ENCODE data around the gene VKORC1L1.

VKORC1L1 gene

DNA sequence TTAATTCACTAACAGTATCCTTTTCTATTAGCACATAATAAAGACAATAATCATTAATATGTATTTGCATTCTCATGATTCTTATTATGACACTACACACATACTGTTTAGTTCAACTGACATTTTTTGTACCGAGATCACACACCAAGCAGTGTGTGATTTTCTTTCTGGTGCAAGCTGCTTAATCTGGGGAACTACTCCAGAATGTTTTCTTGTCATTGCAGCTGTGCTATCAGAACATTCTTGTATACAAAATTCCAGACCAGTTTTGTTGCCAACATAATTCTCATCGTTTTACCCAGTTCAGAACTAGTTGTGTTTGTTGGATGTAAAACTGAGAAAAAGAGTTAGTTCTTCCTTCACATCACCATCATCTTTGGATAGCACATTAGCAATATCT, 37.4 kb downstream of the VKORC1L1 start:
- H3K4me3 ChIP-seq (ENCODE audit: low read depth, low read length): no peak overlapping the region
- H3K9me3 ChIP-seq (ENCODE audit: control insufficient read depth, insufficient read depth, low read depth, low read length): no peaks in the 10 kb centered on the region
- no peak overlapping the region for H3K27ac ChIP-seq (ENCODE audit: low read depth, low read length)
- no peaks in the 10 kb centered on the region for H3K36me3 ChIP-seq (ENCODE audit: control insufficient read depth, insufficient read depth, low read length)
- no peak overlapping the region for H3K9ac ChIP-seq (ENCODE audit: low read length)
- peaks cover 17% of the 10 kb centered on the region for H3K4me1 ChIP-seq (ENCODE audit: control insufficient read depth, insufficient read depth, low read length)
- H3K27me3 ChIP-seq (ENCODE audit: control insufficient read depth, insufficient read depth, low read length): no peaks in the 10 kb centered on the region

DNA sequence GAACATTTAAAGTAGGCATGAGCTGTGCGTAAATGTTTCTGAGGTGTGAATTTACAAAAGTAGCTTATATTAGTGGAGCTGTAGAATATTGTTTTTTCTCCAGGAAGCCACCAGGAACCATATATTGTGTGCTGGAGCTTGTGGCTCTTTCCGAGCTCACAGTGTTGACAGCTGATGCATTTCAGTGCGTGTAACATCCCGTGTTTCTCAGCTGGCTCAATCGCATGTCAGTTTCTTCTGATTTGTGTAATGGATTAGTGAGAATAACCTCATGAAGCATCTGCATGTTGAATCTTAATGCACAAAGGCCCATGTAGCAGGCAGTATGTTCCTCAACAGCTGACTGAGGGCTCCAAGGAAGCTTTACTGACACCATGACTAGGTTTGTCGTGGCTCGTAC, 39.4 kb downstream of the VKORC1L1 start:
- Histone ChIP-seq H3K27ac (ENCODE audit: low read depth, low read length) (no peak overlapping the region), H3K9ac (ENCODE audit: low read length) (no peak overlapping the region), H3K36me3 (ENCODE audit: control insufficient read depth, insufficient read depth, low read length) (no peaks in the 10 kb centered on the region), H3K4me3 (ENCODE audit: low read depth, low read length) (no peak overlapping the region), H3K9me3 (ENCODE audit: control insufficient read depth, insufficient read depth, low read depth, low read length) (no peaks in the 10 kb centered on the region), H3K27me3 (ENCODE audit: control insufficient read depth, insufficient read depth, low read length) (no peaks in the 10 kb centered on the region), H3K4me1 (ENCODE audit: control insufficient read depth, insufficient read depth, low read length) (peaks cover 11% of the 10 kb centered on the region)

DNA sequence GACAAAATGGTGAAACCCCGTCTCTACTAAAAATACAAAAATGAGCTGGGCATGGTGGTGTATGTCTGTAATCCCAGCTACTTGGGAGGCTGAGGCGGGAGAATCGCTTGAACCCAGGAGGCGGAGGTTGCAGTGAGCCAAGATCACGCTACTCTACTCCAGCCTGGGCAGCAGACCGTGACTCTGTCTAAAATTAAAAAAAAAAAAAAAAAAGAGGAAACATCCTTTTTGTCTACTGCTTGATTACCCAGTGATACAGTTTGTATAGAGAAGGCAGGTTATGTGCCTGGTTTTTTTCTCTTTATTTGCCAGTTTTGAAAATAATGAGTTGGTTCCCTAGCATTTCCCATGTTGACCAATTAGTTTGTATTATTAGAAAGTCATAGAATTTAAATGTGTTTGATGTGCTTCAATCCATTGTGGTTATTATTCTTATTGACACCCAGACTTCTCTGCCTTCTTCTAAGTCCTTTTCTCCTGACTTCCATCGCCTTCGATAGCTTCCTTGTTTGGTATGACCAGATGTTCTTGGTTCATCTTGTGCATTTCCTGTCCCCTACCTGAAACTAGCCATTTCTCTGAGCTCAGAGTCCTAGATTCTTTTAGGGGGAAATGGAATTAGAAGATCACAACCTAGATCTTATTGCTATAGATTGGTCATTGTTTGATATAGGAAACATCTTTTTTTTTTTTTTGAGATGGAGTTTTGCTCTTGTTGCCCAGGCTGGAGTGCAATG, 43.2 kb downstream of the VKORC1L1 start:
- no peak overlapping the region for H3K27ac ChIP-seq (ENCODE audit: low read depth, low read length)
- H3K4me1 ChIP-seq (ENCODE audit: control insufficient read depth, insufficient read depth, low read length): no peaks in the 10 kb centered on the region
- no peaks in the 10 kb centered on the region for H3K9me3 ChIP-seq (ENCODE audit: control insufficient read depth, insufficient read depth, low read depth, low read length)
- no peak overlapping the region for H3K9ac ChIP-seq (ENCODE audit: low read length)
- H3K4me3 ChIP-seq (ENCODE audit: low read depth, low read length): no peak overlapping the region
- no peaks in the 10 kb centered on the region for H3K27me3 ChIP-seq (ENCODE audit: control insufficient read depth, insufficient read depth, low read length)
- H3K36me3 ChIP-seq (ENCODE audit: control insufficient read depth, insufficient read depth, low read length): no peaks in the 10 kb centered on the region

DNA sequence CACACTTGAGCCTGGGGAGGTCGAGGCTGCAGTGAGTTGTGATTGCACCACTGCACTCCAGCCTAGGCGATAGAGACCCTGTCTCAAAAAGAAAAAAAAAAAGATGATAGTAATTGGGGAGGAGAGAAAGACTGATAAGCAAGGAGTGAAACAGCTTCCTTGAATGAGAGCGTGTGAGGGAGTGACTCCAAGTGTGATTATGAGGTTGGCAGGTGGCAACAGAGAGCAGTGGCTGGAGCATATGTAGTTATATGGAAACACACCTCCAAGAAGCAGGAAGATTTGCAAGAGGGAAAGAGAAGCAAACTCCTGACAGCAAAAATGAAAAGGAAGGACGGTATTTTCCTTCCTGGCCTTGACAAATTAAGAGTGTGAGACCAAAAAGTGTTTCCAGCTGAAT, 50.4 kb downstream of the VKORC1L1 start:
- Histone ChIP-seq H3K27ac (ENCODE audit: low read depth, low read length) (no peak overlapping the region), H3K4me3 (ENCODE audit: low read depth, low read length) (no peak overlapping the region), H3K4me1 (ENCODE audit: control insufficient read depth, insufficient read depth, low read length) (0 out of 2 replicates have a peak, but pooled peaks cover 3% of the 10 kb centered on the region), H3K9ac (ENCODE audit: low read length) (no peak overlapping the region), H3K27me3 (ENCODE audit: control insufficient read depth, insufficient read depth, low read length) (no peaks in the 10 kb centered on the region), H3K36me3 (ENCODE audit: control insufficient read depth, insufficient read depth, low read length) (no peaks in the 10 kb centered on the region), H3K9me3 (ENCODE audit: control insufficient read depth, insufficient read depth, low read depth, low read length) (no peaks in the 10 kb centered on the region)

DNA sequence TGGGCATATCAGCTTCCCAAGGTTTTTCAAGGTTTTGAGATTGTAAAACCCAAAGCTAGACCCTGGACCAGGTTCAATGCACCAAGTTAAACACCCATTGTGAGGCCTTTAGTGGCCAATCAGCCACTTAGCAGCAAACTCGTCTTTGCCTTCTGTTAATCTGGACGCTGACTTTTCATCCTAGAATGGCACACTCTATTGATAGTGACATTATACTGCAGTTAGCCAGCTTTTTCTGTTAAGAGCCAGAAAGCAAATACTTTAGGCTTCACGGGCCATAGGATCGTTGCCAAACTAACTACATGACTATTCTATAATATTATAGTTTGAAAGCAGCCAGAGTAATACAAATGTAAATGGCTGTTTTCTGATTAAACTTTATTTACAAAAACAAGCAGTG, 51.3 kb downstream of the VKORC1L1 start:
- Histone ChIP-seq H3K9ac (ENCODE audit: low read length) (no peak overlapping the region), H3K9me3 (ENCODE audit: control insufficient read depth, insufficient read depth, low read depth, low read length) (no peaks in the 10 kb centered on the region), H3K27ac (ENCODE audit: low read depth, low read length) (no peak overlapping the region), H3K27me3 (ENCODE audit: control insufficient read depth, insufficient read depth, low read length) (no peaks in the 10 kb centered on the region), H3K4me1 (ENCODE audit: control insufficient read depth, insufficient read depth, low read length) (0 out of 2 replicates have a peak, but pooled peaks cover 3% of the 10 kb centered on the region), H3K36me3 (ENCODE audit: control insufficient read depth, insufficient read depth, low read length) (no peaks in the 10 kb centered on the region), H3K4me3 (ENCODE audit: low read depth, low read length) (no peak overlapping the region)

DNA sequence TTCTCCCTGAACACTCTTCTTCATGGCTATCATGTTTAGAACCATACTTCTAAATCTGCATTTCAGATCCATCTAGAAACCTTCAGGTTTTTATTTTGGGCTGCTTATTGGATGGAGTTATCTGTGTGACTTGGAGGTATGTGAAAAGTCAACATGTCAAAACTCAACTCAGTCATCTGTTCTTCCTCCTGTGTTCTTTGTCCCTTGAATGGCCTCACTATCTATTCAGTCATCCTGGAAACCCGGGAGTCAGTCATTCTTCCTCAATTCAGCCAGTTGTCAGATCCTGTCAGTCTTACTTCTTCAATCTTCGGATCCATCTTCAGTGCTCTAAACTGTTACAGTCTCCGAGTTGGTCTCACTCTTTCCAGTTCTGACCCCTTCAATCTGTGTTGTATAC, 52.2 kb downstream of the VKORC1L1 start:
- Histone ChIP-seq H3K27ac (ENCODE audit: low read depth, low read length) (no peak overlapping the region), H3K4me1 (ENCODE audit: control insufficient read depth, insufficient read depth, low read length) (peaks cover 4% of the 10 kb centered on the region; the same call in 1 of the 2 replicates), H3K9ac (ENCODE audit: low read length) (no peak overlapping the region), H3K27me3 (ENCODE audit: control insufficient read depth, insufficient read depth, low read length) (no peaks in the 10 kb centered on the region), H3K9me3 (ENCODE audit: control insufficient read depth, insufficient read depth, low read depth, low read length) (no peaks in the 10 kb centered on the region), H3K36me3 (ENCODE audit: control insufficient read depth, insufficient read depth, low read length) (no peaks in the 10 kb centered on the region), H3K4me3 (ENCODE audit: low read depth, low read length) (no peak overlapping the region)

DNA sequence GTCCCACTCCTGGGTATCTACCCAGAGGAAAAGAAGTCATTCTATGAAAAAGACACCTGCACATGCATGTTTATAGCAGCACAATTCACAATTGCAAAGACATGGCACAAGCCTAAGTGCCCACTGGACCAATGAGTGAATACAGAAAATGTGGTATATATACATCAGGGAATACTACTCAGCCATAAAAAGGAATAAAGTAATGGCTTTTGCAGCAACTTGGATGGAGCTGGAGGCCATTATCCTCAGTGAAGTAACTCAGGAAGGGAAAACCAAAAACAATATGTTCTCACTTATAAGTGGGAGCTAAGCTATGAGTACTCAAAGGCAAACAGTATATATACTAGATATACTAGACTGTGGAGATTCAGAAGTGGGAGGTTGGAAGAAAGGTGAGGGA, 53.7 kb downstream of the VKORC1L1 start:
- Histone ChIP-seq H3K4me1 (ENCODE audit: control insufficient read depth, insufficient read depth, low read length) (peaks cover 7% of the 10 kb centered on the region; the same call in 1 of the 2 replicates), H3K4me3 (ENCODE audit: low read depth, low read length) (no peak overlapping the region), H3K27ac (ENCODE audit: low read depth, low read length) (no peak overlapping the region), H3K9ac (ENCODE audit: low read length) (no peak overlapping the region), H3K27me3 (ENCODE audit: control insufficient read depth, insufficient read depth, low read length) (no peaks in the 10 kb centered on the region), H3K9me3 (ENCODE audit: control insufficient read depth, insufficient read depth, low read depth, low read length) (no peaks in the 10 kb centered on the region), H3K36me3 (ENCODE audit: control insufficient read depth, insufficient read depth, low read length) (no peaks in the 10 kb centered on the region)

DNA sequence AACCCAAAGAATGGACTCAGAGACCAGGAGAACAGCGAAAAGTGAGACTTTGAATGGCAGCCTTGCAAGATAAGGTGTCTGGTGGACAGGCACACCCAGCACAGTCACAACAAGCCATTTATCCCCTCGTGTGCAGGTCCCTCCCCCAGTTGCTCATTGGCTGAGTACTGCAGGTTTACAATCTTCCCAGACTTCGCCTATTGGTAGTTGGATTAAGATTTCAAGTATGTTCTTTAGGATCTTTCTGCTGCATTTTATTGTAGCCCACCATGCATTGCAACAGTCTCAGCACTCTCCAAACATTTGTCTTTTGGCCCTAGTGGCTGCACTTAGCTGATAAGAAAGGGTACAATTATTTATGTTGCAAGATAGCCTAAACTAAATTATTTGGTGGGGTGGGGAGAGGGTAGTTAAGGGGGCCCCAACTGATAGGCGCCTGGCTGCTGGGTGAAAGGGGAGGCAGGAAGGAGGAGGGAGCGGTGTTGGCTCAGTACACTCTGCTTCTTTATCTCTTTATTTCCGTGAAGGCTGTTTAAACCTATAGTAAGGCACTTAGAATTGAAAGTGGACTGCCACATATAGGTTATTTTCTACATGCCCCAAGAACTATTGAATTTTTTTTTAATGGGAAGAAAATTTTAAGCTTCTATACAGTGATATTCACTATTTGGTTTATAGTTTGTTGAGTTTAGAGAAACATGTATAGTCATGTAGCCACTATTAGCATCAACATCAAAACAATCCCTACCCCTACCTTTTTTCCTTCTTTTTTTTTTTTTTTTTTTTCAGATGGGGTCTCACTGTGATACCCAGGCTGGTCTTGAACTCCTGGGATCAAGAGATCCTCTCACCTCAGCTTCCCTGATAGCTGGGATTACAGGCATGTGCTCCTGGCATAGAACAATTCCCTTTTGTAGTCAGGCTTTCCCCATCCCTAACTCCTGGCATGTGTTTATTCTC, 54.9 kb downstream of the VKORC1L1 start:
- H3K27ac ChIP-seq (ENCODE audit: low read depth, low read length): no peak overlapping the region
- H3K27me3 ChIP-seq (ENCODE audit: control insufficient read depth, insufficient read depth, low read length): no peaks in the 10 kb centered on the region
- no peaks in the 10 kb centered on the region for H3K36me3 ChIP-seq (ENCODE audit: control insufficient read depth, insufficient read depth, low read length)
- no peak overlapping the region for H3K4me3 ChIP-seq (ENCODE audit: low read depth, low read length)
- H3K9me3 ChIP-seq (ENCODE audit: control insufficient read depth, insufficient read depth, low read depth, low read length): no peaks in the 10 kb centered on the region
- H3K9ac ChIP-seq (ENCODE audit: low read length): no peak overlapping the region
- peaks cover 7% of the 10 kb centered on the region; the same call in 1 of the 2 replicates for H3K4me1 ChIP-seq (ENCODE audit: control insufficient read depth, insufficient read depth, low read length)

DNA sequence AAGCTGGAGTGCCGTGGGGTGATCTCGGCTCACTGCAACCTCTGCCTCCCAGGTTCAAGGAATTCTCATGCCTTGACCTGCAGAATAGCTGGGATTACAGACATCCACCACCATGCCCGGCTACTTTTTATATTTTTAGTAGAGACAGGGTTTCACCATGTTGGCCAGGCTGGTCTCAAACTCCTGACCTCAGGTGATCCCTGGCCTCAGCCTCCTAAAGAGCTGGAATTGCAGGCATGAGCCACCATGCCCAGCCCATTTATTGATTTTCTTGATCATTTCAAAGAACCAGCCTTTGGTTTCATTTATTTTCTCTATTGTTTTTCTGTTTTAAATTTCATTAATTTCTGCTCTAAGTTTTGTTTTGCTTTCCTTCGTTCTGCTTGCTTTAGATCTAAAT, 58.8 kb downstream of the VKORC1L1 start:
- no peaks in the 10 kb centered on the region for H3K27me3 ChIP-seq (ENCODE audit: control insufficient read depth, insufficient read depth, low read length)
- H3K36me3 ChIP-seq (ENCODE audit: control insufficient read depth, insufficient read depth, low read length): no peaks in the 10 kb centered on the region
- H3K27ac ChIP-seq (ENCODE audit: low read depth, low read length): no peak overlapping the region
- peaks cover 7% of the 10 kb centered on the region; the same call in 1 of the 2 replicates for H3K4me1 ChIP-seq (ENCODE audit: control insufficient read depth, insufficient read depth, low read length)
- H3K4me3 ChIP-seq (ENCODE audit: low read depth, low read length): no peak overlapping the region
- H3K9ac ChIP-seq (ENCODE audit: low read length): no peak overlapping the region
- H3K9me3 ChIP-seq (ENCODE audit: control insufficient read depth, insufficient read depth, low read depth, low read length): no peaks in the 10 kb centered on the region

DNA sequence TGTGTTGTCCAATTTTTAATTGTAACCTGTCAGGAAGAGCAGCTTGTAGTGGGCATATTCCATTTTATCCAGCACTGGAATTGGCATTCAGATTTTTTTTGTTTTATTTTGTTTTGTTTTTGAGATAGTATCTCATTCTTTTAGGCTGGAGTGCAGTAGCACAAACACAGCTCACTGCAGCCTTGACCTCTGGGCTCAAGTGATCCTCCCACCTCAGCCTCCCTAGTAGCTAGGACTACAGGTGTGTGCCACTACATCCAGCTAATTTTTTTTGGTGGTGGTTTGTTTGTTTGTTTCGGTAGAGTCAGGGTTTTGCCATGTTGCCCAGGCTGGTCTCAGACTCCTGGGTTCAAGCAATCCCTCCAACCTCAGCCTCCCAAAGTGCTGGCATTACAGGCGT, 64.4 kb downstream of the VKORC1L1 start:
- H3K9me3 ChIP-seq (ENCODE audit: control insufficient read depth, insufficient read depth, low read depth, low read length): no peaks in the 10 kb centered on the region
- H3K4me1 ChIP-seq (ENCODE audit: control insufficient read depth, insufficient read depth, low read length): no peaks in the 10 kb centered on the region
- H3K9ac ChIP-seq (ENCODE audit: low read length): no peak overlapping the region
- H3K27me3 ChIP-seq (ENCODE audit: control insufficient read depth, insufficient read depth, low read length): no peaks in the 10 kb centered on the region
- no peak overlapping the region for H3K4me3 ChIP-seq (ENCODE audit: low read depth, low read length)
- no peaks in the 10 kb centered on the region for H3K36me3 ChIP-seq (ENCODE audit: control insufficient read depth, insufficient read depth, low read length)
- no peak overlapping the region for H3K27ac ChIP-seq (ENCODE audit: low read depth, low read length)

DNA sequence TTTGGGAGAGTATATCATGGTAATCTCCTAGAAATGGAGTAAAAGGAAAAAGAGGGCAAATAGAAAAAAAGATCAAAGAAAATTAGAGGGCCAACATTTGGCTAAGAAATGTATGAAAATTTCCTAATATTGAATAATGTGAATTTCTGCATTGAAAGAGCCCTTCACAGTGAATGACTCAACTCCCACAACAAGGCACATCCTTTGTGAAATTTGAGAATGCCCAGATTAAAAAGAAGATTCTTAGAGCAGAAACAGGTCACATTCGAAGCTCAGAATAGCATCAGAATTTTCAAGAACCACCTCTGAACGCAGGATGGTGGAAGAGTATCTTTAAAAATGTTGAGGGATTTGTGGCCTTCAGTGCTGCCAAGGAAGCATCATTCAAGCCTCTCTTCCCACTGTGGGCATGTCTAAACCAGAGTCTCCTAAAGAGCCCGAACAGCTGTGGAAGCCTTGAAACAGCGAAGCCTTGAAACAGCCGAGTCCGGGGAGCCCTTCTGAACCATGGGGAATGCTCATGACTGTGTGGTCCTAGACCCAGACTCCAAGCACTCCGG, 65.5 kb downstream of the VKORC1L1 start:
- Histone ChIP-seq H3K27ac (ENCODE audit: low read depth, low read length) (no peak overlapping the region), H3K9me3 (ENCODE audit: control insufficient read depth, insufficient read depth, low read depth, low read length) (no peaks in the 10 kb centered on the region), H3K36me3 (ENCODE audit: control insufficient read depth, insufficient read depth, low read length) (no peaks in the 10 kb centered on the region), H3K4me1 (ENCODE audit: control insufficient read depth, insufficient read depth, low read length) (no peaks in the 10 kb centered on the region), H3K9ac (ENCODE audit: low read length) (no peak overlapping the region), H3K4me3 (ENCODE audit: low read depth, low read length) (no peak overlapping the region), H3K27me3 (ENCODE audit: control insufficient read depth, insufficient read depth, low read length) (no peaks in the 10 kb centered on the region)

Measured in HUES6 (cell line).